GM19043 (cell line): ENCODE data around the gene ACER3.
A peak's percentile ranks its signal among the peaks of the same experiment; 100 is the strongest.

Source experiments
- ATAC-seq: cut with Tn5 transposase; IDR thresholded peaks from one replicate; pipeline ENCODE4 v1.9.1; 2021; ENCODE audit warnings: low read depth; ENCODE audit not compliant: unreplicated experiment

ACER3 gene

GRCh38 chr11:76911415-76911808, 50.7 kb downstream of the ACER3 start:
- ATAC-seq: no peak

GRCh38 chr11:76916712-76917111, 56.0 kb downstream of the ACER3 start:
- no peak for ATAC-seq

GRCh38 chr11:76918941-76919386, 58.2 kb downstream of the ACER3 start:
- no peak for ATAC-seq

GRCh38 chr11:76919467-76919866, 58.7 kb downstream of the ACER3 start:
- ATAC-seq: no peak

GRCh38 chr11:76919887-76920746, 59.4 kb downstream of the ACER3 start:
- ATAC-seq: no peak

- ATAC-seq: no peak
Observed at GRCh38 chr11:76927160-76927559, 66.4 kb downstream of the ACER3 start.

- ATAC-seq: no peak
Observed at GRCh38 chr11:76935042-76935441, 74.3 kb downstream of the ACER3 start.

- no peak for ATAC-seq
Observed at GRCh38 chr11:76939219-76939631, 78.5 kb downstream of the ACER3 start.

GRCh38 chr11:76944225-76944624, 83.5 kb downstream of the ACER3 start:
- ATAC-seq: no peak

- ATAC-seq: no peak
Observed at GRCh38 chr11:76946223-76946622, 85.5 kb downstream of the ACER3 start.

- no peak for ATAC-seq
Observed at GRCh38 chr11:76947190-76947589, 86.5 kb downstream of the ACER3 start.

- ATAC-seq: no peak
Observed at GRCh38 chr11:76947800-76948199, 87.1 kb downstream of the ACER3 start.

GRCh38 chr11:76955459-76956114, 94.9 kb downstream of the ACER3 start:
- no peak for ATAC-seq

GRCh38 chr11:76962583-76963416, 102.1 kb downstream of the ACER3 start:
- peak; percentile 98 for ATAC-seq

GRCh38 chr11:76963417-76964168, 102.9 kb downstream of the ACER3 start:
- ATAC-seq: peak; percentile 43

- ATAC-seq: no peak
Observed at GRCh38 chr11:76972051-76972450, 111.3 kb downstream of the ACER3 start.

GRCh38 chr11:76974179-76974891, 113.6 kb downstream of the ACER3 start:
- ATAC-seq: no peak

GRCh38 chr11:76975513-76975912, 114.8 kb downstream of the ACER3 start:
- no peak for ATAC-seq

- ATAC-seq: no peak
Observed at GRCh38 chr11:76977791-76978190, 117.1 kb downstream of the ACER3 start.

- ATAC-seq: no peak
Observed at GRCh38 chr11:76978239-76978638, 117.5 kb downstream of the ACER3 start.
